ENCODE measurements around the gene SEMA3G.

The SEMA3G gene

GRCh38 chr3:52444860-52445793, at the start of gene SEMA3G:
Gene SEMA3G (minus strand): TSS chr3:52445103. CDS start chr3:52445027, 76 bp downstream.
- no peak for FAIRE-seq

DNA sequence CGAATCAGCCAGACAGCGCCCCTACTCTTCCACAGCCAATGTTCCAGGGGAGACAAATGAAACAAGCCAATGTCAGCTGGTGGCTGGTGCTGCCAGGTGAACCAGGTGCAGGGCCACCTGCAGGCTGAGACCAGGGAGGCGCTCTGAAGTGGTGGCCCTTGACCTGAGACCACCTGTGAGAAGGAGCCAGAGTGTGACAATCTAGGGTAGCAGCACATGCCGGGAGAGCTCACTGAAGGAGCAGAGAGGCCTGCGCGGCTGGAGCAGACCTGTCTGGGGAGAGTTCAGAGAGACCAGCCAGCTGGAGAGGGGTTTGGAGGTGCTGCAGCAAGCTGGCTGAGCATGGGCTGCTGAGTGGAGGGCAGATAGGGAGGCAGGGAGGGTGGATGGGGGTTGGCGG, 49.5 kb upstream of the SEMA3G start:
- no peak for FAIRE-seq

DNA sequence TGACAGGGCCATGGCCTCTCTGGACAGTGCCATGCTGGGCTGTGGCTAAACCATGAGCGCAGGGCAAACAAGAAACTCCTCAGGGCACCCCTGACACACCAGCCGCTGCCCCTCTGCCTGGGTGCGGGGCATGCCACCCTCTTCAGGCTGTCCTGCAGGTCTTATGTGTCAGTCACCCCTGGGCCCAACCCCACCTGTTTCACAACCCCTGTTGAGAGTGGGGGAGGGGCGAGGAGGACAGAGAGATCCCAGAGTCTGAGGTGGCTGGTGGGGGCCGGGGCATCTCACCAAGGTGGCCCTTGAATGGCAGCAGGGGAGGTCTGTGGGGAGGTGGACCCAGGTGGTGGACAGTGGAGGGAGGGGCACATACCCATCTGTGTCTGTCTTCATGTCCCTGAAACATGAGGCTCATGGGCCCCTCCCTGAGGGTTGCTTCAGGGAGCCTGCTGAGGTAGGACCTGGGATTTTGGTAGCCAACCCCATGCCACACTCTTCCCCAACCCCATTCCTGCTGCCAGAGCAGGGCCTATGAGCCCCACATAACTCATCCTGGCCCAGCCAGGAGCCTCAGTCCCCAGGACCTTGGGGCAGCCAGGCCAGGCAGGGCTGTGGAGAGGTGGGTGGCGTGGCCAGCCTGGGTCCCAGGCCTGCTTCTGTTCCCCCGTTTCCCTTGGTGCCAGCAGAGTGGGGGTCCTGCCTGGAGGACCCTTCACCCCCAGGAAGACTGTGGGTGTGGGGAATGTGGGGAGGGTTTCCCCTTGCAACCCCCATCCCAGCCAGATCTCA, 48.5 kb upstream of the SEMA3G start:
- FAIRE-seq: no peak

GRCh38 chr3:52492059-52492458, 47.2 kb upstream of the SEMA3G start:
- FAIRE-seq: no peak

- no peak for FAIRE-seq
These were observed 46.1 kb upstream of the SEMA3G start for GRCh38 chr3:52490939-52491526.

GRCh38 chr3:52490035-52490938, 45.4 kb upstream of the SEMA3G start:
- FAIRE-seq: no peak

- no peak for FAIRE-seq
These were observed 44.5 kb upstream of the SEMA3G start for GRCh38 chr3:52489453-52489852.

GRCh38 chr3:52488746-52489145, 43.8 kb upstream of the SEMA3G start:
- FAIRE-seq: no peak

DNA sequence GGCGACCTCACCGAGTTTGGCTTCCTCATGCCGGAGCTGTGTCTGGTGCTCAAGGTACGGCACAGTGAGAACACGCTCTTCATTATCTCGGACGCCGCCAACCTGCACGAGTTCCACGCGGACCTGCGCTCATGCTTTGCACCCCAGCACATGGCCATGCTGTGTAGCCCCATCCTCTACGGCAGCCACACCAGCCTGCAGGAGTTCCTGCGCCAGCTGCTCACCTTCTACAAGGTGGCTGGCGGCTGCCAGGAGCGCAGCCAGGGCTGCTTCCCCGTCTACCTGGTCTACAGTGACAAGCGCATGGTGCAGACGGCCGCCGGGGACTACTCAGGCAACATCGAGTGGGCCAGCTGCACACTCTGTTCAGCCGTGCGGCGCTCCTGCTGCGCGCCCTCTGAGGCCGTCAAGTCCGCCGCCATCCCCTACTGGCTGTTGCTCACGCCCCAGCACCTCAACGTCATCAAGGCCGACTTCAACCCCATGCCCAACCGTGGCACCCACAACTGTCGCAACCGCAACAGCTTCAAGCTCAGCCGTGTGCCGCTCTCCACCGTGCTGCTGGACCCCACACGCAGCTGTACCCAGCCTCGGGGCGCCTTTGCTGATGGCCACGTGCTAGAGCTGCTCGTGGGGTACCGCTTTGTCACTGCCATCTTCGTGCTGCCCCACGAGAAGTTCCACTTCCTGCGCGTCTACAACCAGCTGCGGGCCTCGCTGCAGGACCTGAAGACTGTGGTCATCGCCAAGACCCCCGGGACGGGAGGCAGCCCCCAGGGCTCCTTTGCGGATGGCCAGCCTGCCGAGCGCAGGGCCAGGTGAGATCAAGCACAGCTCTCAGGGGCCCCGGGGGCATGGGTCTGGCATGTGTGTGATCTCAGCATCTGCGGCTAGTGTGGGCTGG, 43.1 kb upstream of the SEMA3G start:
- no peak for FAIRE-seq

GRCh38 chr3:52487050-52487787, 42.3 kb upstream of the SEMA3G start:
- FAIRE-seq: no peak

DNA sequence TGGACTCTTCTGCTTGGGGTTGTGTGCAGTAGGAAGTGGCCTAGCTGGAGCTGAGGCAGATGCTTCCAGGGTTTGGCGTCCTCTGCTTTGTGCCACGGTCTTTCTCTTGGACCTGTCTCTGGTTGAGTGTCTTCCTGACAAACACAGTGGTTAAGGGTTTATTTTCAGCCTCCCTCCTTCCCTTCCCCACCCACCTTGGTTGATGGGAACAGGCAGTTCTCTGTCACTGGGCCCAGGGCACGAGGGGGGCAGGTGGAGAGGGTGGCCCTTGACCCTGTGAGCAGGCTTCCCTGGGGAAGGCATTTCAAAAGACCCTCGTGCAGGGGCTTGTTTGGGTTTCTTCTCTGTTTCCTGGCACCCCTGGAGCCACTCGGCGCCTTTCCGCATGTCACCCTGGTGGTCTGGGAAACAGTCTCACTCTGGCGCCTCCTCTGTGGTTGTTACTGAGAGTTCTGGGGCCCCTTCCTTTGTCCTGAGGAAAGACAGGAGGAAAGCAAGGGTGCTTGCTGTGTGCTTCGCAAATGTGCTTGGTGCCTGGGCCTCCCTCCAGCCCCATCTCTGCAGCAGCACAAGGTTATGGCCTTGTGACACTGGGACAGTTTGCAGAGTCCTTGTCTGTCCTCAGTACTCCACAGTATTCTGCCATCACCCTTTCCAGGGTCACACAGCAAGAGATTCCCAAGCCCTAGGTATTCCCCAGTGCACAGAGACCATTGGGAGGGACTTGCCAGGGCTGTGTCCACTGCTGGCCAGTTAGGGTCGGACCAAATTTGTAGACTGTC, 40.0 kb upstream of the SEMA3G start:
- no peak for FAIRE-seq

DNA sequence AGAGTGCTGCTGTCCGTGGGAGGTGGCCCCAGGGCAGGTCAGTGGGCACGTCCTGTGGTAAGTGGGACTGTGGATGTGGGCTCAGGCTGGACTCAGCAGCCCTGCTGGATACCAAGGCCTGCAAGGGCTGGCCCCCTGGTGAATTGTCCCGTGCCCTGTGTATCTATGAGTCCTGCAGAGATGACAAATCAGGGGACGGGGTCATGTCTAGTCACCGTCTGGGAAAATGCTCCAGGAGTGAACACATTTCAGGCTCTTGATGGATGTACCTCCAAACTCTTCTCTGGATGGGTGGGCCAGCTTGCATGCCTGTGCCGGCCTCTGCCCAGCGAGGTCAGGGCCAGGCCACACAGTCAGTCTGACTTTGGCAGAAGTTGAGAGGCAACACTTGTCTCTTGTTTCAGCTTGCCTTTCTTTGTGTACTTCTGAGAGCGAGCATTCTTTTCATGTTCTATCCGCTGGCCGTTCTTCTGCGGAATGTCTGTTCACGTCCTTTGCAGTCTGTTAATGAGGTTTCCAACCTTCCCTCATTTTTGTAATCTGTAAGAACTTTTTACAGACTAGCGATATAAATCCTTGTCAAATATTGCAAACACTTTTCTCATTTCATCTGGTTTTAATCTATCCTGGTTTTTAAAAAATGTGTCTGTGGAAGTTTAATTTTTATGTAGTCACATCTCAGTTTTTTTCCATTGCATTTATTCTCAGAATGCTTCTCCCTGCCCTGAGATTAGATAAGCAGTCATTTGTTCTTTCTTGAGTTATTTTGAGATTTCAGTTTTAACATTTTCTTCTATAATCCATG, 38.9 kb upstream of the SEMA3G start:
- FAIRE-seq: peak; percentile 97

DNA sequence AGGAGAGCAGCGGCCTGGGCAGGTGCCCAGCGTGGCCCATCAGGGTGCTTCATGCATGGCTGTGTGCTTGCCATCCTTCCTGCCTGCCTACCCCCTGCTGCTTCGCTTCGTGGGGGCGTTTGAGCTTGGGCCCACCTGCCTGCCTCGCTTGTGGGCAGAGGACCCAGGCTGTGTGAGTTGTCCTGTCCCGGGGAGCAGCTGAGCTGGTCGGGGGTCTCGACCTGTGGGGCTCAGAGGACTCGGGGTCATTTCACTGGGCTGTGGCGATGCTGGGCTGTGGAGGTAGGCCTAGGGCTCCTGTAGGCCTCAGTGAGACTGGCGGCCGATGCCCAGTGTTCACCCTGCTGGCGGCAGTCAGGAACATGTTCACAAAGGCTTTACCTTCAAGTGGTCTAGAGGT, 38.2 kb upstream of the SEMA3G start:
- no peak for FAIRE-seq

- no peak for FAIRE-seq
These were observed 37.1 kb upstream of the SEMA3G start for GRCh38 chr3:52481819-52482521.

DNA sequence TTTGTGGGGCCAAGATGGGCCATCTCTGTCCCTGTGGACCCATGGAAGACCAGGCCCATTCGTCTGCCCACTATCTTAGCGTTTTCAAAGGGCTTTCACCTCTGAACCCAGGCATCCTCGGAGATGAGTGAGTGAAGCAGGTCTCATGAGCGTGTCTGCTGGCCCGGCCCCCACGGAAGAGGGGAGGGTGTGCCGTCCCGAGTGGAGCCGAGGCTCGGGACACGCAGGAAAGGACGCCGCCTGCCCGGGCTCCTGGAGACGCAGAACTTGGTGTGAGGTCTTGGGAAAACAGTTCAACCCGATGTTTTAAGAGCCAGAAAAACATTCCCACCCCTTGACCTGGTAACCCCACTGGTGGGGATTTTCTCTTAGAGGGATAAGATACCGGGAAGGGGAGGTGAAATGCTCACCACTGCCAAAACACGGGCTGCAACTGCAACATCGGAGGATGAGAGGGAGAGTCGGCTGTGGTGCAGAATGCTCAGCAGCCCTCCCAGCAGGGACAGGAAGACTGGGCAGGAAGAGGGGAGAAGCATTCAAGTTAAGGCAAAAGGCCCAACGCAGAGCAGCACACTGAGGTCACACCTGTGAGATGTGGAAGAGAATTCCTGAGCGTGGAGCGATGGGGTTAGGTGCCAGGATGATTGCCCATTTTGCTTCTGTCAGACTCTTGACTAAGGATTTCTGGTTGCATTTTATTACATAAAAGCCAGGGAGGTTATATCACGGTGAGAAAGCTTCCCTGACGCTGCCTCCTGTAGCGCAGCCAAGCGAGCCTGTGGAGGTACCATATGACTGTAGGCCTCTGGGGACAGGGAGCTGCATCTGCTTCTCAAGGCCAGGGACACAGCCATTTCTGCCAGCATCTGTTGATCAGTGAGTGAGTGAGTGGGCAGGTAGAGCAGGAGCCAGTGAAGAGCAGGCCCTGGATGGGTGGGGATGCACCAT, 36.1 kb upstream of the SEMA3G start:
- FAIRE-seq: no peak

GRCh38 chr3:52479877-52480575, 35.1 kb upstream of the SEMA3G start:
- no peak for FAIRE-seq
